RCC 7860 (cell line): ENCODE results near the gene COMMD1.
"Not testable (repeated sequence)": the region's sequence is repeated elsewhere in the genome, so short reads cannot be mapped to it uniquely, and the experiment has no call there.

Experiments used
- DNase-seq: peaks from one replicate; pipeline ENCODE4 v3.0.0-alpha.2; 2015; ENCODE audit warnings: low spot score
- FAIRE-seq: peaks from 2 replicates; lab custom pipeline; 2012; peaks lifted over from hg19 to GRCh38; lab: Jason Lieb, UNC

Gene COMMD1

GRCh38 chr2:62065243-62065642, 159.8 kb downstream of the COMMD1 start:
- DNase-seq = no peak
- no peak for FAIRE-seq

GRCh38 chr2:62071126-62071598, 165.7 kb downstream of the COMMD1 start:
- FAIRE-seq (no peak), DNase-seq (no peak)

- FAIRE-seq (no peak), DNase-seq (no peak)
Measured at GRCh38 chr2:62071760-62072680, 166.5 kb downstream of the COMMD1 start.

DNA sequence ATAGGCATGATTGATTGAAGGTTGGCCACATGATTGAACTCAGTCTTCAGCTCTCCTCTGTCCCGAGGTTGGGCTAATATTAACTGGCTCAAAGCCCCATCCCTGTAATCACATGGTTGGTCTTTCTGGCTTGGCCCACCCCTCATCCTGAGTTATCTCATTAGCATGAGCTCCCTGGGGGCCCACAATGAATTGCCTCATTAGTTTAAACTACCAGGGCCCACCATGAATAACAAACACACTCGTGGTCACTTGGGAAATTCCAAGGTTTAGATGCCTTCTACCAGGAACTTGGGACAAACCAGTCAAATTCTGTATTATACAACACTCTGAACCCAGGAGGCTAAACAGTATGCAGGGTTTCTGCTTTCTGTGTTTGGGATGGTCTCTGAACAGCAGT, 168.8 kb downstream of the COMMD1 start:
- no peak for FAIRE-seq
- no peak for DNase-seq

- FAIRE-seq = no peak
- no peak for DNase-seq
Measured at GRCh38 chr2:62076980-62077638, 171.6 kb downstream of the COMMD1 start.

DNA sequence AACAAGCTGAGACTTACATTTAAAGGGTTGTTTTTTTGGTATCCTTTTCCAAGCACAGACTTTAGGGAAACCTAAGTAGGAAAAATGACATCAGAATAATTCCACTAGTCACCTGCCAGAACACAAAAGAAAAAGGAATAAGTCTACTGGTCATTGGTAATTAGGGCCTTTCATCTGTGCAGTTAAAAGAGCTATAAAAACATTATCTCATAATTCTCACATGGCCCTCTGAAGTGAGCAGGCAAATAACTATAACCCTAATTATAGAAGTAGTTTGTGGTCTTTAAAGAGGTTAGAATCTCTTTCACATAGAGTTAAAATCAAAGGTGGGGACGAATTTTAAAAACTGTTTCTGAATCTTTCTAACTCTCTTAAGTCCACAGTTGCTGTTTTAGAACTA, 179.3 kb downstream of the COMMD1 start:
- no peak for FAIRE-seq
- DNase-seq = no peak

DNA sequence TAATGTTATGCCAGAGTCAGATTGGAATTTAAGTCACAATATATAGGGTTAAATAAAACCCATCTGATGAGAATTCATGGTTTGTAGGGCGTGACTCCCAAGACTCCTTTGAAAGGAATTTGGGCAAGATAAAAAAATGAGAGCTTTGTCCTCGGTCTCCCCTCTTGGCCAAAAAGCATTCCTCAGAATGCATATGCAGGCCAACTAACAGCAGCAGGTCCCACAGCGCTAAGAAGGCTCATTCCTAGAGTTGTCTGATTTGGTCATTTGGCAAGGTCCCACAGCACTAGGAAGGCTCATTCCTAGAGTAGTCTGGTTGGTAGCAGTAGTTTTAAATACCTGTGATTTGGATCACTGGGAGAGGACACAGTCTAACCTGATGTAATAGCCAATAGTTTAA, 184.2 kb downstream of the COMMD1 start:
- DNase-seq (no peak), FAIRE-seq (no peak)

GRCh38 chr2:62091471-62091870, 186.0 kb downstream of the COMMD1 start:
- FAIRE-seq (no peak), DNase-seq (no peak)

- DNase-seq = no peak
- no peak for FAIRE-seq
Measured at GRCh38 chr2:62099050-62099449, 193.6 kb downstream of the COMMD1 start.

DNA sequence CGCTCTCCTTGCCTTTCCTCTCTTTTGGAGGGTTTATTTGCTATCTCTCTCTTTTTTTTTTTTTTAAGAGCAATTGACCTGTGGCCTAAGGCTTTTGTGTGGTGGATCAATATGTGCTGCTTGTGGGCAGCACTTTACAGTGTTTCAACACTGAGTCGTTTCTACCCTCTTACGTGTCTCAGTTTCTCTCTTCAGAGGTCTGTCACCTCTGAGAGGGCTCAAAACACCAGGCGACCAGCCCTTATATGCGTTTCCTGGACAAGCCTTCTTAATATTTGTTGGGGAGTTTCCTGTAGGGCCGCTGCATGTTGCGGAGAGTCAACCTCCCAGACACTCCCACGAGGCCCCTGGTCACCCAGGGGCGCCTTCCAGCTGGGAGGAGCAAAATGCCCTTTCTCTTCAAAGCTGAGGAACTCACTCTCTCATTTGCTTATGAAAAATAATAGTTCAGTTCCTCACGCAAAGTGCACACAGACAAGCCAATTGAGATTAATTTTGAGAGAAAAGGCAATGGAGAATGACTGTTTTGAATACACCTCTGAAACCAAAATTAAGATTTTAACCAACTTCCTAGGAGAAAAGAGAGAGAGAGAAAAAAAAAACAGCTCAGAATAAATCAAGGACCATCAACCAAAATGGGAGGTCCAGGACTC, 194.2 kb downstream of the COMMD1 start:
- FAIRE-seq (no peak), DNase-seq (no peak)

DNA sequence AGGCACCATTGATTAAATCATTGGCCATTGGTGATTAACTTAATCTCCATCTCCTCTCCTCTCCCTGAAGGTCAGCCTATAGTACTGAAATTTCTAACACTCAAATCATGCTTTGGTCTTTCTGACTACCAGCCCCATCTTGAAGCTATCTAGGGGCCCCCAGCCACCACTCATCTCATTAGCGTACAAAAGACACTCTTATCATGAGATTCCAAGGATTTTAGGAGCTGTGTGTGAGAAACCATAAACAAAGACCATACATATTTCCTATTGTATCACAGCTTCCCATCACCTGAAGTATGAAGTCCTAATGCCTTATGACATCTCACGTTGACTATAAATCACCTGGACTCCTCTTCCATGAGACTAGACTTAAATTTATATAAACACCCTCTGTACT, 196.4 kb downstream of the COMMD1 start:
- no peak for FAIRE-seq
- DNase-seq = no peak

GRCh38 chr2:62102402-62102920, 197.0 kb downstream of the COMMD1 start:
- FAIRE-seq = no peak
- DNase-seq = no peak

DNA sequence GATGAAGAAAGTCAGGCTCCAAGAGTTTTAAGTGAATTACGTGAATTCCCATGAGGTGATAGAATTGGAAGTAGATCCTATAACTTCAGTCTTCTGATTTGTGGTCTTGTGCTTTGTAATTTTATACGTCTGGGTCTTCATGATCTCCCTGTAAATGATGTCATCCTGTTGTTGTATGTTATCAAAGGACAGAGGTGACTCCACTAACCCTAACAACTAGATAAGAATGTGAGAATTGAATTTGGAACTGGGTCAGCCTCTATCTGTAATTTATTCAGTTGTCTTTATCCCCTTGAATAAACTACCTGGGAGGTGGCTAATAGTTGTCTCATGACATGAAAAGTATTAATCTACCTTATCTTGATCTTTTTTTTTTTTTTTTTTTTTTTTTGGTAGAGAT, 204.1 kb downstream of the COMMD1 start:
- FAIRE-seq = no peak
- no peak for DNase-seq

DNA sequence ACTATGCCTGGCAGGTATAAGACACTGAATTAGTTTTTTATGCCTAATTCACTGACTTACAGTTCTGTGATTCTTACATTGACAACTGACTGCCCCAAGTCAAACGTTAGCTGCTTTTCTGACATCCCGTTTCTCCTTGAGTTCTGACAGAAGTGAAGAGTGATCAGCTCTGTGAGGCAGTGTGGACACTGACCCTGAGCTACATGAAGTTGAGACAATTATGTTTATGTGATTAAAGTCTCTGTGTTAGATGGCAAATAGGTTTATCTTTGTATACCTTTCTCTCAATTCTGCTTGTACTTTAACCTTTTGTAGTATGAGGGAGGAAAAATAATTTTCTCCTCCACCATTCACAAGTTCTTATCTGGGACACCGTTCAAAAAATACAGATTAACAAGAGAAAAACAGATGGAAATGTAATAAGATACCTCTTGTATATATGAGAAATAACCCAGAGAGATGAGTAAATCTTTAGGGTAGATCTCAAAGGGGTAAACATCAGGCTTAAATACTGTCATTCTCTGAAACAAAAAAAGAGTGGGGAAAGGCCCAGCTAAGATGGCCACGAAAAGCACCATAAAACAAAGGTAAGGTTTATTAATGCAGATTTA, 205.0 kb downstream of the COMMD1 start:
- FAIRE-seq (no peak), DNase-seq (no peak)

GRCh38 chr2:62112179-62112578, 206.7 kb downstream of the COMMD1 start:
- FAIRE-seq (no peak), DNase-seq (no peak)

- FAIRE-seq = no peak
- DNase-seq = no peak
Measured at GRCh38 chr2:62114564-62114963, 209.1 kb downstream of the COMMD1 start.

- FAIRE-seq = no peak
- no peak for DNase-seq
Measured at GRCh38 chr2:62116983-62117382, 211.5 kb downstream of the COMMD1 start.

- FAIRE-seq = no peak
- no peak for DNase-seq
Measured at GRCh38 chr2:62118160-62118559, 212.7 kb downstream of the COMMD1 start.

DNA sequence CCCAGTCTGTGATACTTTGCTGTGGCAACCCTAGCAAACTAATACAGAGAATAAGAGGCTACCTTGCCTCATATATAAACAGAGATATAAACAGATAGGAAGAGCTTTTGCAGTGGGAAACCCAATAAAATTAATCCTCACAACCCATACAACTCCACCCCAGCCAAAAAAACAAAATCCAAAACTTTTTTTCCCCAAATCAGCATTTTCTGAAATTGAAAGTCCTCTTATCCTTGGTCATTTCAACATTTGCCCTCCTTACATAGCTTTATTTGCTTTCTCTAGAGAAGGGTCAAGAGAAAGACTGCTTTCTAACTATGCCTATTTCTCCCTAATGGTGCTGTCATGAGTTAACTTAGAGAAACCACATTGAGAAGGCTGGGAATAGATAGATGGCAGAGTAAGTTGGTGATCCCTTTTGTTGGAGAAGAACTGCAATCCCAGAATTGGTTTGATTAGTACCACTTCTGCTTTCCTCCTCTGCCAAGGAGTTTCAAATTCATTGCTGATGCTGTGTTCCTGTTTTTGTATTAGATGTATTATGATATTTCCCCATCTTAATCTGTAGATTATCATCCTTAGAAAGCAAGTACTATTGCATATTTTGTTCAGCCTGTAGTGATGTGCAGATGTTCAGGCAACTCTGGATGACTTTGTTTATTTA, 214.0 kb downstream of the COMMD1 start:
- DNase-seq = no peak
- FAIRE-seq = no peak

DNA sequence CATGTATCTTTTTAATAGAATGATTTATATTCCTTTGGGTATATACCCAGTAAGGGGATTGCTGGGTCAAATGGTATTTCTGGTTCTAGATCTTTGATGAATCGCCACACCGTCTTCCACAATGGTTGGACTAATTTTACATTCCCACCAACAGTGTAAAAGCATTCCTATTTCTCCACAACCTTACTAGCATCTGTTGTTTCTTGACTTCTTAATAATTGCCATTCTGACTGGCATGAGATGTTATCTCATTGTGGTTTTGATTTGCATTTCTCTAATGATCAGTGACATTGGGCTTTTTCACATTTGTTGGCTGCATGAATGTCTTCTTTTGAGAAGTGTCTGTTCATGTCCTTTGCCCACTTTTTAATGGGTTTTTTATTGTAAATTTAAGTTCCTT, 220.8 kb downstream of the COMMD1 start:
- FAIRE-seq, DNase-seq: not testable (repeated sequence)
